CD4-positive, alpha-beta T cell treated with Interleukin-4 for 1 hour (primary cell): ENCODE measurements around the gene FXYD4.

Experiments used
- DNase-seq, 2 donors: peaks; one replicate each; pipeline ENCODE4 v3.0.0-alpha.2; 2020 to 2022

FXYD4 gene

DNA sequence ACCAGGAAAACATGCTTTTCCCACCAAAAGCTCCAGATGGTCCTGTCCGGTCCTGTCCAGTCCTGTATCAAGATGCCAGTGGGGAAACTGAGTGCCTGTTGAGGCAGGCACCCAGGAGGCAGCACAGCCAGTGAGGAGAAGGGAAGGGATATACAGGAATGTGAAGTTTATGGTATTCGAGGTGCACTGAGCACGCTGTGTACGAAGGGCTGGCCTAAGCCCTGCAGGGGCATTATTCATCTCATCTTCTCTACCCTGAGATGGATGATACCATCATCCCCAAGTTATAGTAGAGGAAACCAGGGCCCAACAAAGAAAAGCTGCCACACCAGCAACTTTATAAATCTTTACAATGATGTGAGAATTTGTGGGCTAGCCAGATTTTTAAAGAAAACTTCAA, 23.4 kb upstream of the FXYD4 start:
- no peak for DNase-seq

DNA sequence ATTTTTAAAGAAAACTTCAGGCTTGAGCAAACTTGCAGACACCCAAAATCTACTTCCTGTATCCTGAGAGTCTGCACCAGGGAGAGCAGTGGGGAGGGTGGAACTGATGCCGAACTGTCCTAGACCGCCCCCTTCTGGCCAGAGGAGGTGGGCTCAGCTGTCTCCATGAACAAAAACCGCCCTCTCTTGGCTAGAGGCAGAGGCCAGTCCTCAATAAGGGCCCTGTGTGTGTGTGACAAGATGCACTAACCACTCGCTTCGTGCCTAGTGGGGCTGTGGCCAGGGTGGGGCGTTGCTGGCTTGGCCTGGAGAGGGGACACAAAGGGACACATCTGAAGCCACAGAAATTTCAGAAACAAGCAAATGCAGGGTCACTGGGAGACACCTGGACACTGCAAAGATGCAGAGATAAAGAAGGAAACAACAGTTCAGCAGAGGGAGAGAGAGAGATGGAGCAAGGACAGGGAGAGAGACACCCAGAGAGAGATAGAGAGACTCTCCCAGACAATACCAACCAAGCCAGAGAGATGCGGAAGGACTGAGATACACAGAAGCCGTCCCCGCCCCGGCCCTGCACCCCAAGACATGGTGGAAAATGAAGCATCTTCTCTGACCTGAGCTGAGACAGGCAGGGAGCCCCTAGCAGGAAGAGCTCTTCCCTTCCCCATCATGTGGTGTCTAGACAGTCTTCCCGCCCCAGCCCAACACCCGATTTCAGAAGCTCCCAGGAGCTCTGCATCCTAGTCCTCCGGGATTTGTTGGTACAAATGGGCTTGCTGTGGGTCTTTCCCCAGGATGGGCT, 22.7 kb upstream of the FXYD4 start:
- DNase-seq = peak; percentile 88 to 89

DNA sequence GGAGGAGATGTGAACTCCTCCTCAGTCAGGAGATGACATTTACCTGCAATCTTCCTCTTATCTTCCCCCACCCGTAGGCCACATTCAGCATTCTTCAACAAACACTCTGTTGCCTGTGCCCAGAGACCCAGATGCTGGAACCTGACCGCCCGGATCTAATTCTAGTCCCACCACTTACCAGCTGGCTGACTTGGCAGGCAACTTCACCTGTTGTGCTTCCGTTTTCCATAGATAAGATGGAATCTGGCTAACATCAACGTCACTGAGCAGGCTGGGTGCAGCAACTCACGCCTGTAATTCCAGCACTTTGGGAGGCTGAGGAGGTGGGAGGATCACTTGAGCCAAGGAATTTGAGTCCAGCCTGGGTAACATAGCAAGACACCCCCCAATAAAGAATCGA, 21.3 kb upstream of the FXYD4 start:
- DNase-seq = no peak

DNA sequence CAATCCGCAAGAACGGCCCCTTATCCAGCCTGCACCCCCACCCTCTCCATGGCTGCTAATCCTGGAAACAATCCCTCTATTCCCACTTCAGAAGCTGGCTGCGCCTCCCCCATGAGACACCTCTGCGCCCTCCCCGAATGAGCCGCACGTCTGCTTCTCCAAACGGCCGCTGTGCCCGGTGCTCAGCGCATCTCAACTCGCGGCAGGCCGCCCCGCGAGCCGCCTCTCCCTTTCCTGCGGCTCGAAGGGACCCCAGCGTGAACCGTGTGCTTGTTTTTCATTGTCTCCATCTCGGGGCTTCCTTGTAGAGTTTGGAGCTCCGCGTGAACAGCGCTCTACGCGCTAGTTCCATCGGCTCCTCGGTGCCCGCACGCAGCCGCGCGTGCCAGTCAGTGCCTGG, 20.8 kb upstream of the FXYD4 start:
- no peak for DNase-seq

DNA sequence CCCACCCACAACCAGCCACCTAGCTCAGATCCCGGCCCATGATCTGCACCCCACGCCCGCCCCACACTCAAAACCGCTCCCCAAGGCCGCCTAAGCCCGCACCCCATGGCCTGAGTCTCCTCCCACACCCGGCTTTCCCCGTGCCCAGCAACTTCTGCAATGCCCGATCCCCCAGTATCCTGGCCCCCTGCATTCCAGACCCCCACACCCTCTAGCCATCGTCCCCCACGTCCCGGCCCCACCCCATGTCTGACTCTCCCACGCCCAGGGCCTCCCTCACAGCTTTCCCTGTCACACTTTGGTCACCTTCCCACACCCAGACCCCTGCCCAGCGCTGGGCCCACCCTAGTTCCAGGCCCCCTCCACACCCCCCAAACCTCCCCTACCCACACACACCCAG, 20.1 kb upstream of the FXYD4 start:
- no peak for DNase-seq

DNA sequence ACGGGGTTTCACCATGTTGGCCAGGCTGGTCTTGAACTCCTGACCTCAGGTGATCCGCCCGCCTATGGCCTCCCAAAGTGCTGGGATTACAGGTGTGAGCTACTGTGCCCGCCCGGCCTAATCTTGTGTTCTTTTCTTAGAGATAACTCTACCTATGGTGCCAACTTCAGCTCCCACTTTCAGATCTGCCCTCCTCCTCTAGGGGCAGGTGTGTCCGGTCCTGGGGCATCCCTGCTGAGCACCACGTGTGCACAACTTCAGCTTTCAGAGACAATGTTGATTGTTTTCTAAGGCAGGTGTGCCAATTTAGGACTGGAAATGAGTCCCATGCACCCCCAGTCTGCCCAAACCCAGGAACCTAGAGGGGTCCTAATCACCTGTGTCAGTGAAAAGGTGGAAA, 18.5 kb upstream of the FXYD4 start:
- DNase-seq = no peak

DNA sequence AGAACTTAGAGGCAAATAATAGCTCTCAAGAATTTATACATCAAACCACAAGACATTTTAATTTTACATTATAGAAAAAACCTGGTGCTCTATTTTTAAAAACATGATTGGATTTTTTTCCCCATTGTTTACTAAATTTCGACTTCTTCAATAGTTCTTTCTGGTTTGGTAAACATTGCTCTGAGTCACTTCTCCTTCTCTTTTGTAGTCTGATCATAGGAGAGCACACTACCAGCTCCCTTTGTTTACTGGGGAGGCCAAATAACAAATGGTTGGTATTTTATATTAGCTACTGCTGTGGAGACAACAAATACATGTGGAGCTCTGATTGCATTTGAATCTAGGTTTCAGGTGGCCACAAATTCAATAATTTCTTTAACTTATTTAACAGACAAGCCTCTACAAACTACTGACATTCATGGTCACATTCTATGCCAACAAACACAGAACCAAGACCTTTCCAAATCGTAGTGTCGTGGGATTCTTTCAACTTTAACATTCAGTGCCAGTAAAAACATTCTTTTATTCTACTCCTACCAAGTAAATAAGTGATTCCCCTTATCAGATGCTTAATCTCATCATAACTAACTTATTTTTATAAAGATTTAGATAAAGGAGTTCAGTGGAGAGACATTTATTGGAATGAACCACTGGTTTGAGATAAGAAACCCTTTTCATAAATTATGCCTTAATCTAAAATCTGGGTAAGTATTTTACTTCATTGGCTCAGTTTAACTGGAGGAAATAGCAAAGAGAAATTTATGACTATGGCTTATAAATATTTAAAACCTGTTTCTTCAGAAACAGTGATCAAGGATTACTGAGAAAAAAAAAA, 17.7 kb upstream of the FXYD4 start:
- DNase-seq = no peak

DNA sequence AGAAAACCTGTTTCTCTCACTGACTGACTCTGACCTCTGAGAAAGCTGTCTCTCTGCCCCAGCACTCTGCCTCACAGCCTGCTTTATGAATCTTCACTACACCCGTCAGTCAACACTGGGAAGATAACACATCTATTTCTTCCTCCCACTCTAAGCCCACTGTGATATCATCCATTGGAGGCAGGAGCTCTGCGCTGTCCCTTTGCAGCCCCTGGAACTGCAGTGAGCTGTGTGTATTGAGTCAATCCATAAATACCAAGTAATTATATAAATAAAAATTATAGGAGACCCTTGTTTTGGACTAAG, 17.2 kb upstream of the FXYD4 start:
- DNase-seq = no peak

DNA sequence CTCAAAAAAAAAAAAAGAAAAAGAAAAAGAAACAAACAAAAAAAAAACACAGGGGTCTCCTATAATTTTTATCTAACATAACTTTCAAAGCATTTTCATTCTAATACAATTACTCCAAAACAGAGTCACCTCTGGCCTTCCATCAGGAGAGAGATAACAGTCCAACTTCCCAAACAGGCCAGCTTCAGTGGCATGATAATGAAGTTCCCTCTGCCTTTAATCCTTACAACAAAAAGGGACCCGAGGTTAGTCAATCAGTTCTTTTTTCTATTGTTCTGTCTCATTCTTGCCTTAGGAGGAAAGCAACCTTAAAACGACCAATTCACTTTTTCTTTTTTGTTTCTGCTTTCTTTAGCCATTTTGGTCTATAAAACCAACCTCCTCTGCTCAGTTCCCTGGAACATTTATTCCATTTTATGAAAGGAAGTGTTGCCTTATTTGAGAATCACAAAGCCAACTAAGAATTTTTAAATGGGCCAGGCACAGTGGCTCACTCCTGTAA, 16.5 kb upstream of the FXYD4 start:
- DNase-seq = no peak

DNA sequence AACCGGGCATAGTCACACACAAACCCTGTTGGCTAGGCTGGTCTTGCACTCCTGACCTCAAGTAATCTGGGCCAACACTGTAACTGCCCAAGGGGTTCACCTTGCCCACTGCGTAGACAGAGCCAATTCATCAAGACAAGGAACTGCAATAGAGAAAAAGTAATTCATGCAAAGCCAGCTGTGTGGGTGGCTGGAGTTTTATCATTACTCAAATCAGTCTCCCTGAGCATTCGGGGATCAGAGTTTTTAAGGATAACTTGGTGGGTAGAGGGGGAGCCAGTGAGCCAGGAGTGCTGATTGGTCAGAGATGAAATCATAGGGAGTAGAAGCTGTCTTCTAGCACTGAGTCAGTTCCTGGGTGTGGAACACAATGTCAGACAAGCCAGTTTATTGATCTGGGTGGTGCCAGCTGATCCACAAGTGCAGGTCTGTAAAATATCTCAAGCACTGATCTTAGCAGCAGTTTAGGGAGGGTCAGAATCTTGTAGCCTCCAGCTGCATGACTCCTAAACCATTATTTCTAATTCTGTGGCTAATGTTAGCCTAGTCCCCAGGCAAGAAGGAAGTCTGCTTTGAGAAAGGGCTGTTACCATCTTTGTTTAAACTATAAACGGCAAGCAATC, 15.6 kb upstream of the FXYD4 start:
- no peak for DNase-seq

DNA sequence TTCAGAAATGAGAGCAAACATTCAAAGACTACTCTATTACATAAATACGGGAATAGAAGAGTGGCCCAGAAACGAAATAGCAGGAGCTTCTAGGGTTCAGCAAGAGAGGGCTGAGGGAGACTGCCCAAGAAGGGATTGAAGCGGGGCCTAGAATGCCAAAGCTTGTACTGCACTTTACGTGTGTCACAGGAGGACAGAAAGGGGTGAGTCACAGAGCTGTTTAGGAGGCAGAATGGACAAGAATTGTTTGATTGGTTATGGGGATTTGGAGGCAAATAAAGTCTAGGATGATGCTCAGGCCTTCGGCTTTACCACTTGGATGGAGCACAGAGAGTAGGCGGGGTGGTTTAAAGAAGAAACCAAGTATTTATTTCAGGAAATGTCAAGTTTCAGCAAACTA, 11.3 kb upstream of the FXYD4 start:
- DNase-seq = no peak

DNA sequence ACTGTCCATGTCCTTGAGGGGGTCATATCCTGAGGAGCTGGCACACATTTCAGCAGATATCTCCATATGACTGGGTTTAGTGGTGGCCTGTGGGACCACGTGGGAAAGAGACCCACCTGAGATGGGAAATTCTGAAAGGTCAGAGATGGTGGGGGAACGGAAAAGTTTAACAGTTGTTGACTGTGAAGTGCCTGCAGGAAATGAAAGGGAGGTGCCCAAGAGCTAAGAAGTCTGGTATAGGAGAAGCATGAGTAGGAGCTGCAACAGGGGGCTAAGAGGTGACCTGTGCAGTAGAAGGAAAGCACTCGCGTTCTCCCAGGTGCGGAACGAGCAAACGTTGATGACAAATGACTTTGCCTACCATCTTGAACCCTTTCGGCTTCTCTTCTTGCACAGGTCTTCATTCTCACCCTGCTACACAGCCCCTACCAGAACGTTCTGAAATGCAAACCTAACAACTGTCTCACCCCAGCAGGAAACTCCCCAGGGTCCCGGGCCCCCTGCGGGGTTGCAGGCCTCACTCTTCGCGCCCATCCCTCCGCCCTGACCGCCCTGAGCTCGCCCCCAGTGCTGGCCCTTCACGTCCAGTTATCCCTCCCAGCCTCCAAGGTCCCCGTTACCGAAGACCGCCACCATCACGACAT, 9.8 kb upstream of the FXYD4 start:
- peak in 1 of 2 donors; percentile 28 for DNase-seq

DNA sequence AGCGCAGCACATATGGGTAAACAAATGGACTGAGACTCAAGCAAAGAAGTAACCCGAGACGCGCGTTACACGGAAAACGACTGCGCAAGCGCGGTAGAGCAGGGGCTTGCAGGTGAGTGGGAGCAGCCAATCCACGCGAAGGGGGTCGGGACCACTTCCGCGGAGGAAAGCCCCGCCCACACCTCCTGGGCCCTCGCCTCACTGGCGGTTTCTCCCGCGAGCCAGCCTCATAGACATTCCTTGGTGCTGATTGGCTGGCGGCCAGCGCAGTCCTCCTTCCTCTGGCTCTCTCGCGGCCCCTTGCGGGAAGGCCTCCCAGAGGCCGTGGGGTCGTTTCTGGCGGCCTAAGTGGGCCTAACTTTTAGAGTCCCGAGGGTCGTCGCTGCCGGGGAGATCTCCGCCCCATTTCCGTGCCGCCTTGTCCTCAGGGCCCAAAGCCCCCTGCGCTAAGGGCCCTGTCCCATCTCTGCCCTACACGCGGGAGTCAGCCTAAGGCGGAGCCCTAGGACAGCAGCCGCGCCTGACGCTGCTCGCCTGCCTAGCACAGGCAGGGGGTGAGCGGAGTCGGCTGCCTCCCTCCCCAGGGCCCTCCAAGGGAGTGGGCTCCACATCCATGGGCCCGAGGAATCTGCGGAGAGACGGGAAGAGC, 9.1 kb upstream of the FXYD4 start:
- peak; percentile 98 to 99 for DNase-seq

DNA sequence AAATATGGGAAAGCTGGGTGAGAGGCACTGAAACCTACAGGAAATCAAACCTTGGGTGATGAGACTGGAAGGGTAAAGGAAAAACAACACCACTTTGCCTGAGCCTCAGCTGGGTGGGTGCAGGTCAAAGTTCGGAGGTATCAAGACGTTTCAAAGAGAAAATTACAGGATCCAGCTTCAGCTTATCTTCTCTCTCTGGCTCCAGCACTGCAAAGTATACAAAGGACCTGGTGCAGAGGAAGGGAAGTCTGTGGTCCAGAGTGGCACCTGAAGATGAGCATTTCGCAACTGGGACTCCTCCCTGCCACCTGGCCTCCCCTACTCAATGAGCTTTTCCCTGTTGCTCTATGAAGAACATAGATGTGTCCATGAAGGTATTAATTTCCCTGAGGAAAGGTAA, 6.4 kb upstream of the FXYD4 start:
- DNase-seq = no peak

DNA sequence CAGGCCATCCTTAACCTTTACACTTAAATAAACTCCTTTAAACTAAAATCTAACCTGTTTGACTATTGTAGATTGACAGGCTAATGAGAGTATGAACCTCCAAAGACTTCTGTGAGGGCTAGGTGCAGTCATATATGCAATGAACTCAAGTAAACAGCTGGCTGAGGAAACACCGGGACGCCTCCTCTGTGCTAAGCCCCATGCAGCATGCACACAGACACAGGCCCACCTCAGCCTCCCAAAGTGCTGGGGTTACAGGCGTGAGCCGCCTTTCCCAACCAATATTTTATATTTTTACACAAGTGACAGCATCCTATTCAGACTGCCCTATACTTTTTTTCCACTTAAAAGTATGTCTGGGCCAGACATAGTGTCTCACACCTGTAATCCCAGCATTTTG, 1.5 kb upstream of the FXYD4 start:
- no peak for DNase-seq

DNA sequence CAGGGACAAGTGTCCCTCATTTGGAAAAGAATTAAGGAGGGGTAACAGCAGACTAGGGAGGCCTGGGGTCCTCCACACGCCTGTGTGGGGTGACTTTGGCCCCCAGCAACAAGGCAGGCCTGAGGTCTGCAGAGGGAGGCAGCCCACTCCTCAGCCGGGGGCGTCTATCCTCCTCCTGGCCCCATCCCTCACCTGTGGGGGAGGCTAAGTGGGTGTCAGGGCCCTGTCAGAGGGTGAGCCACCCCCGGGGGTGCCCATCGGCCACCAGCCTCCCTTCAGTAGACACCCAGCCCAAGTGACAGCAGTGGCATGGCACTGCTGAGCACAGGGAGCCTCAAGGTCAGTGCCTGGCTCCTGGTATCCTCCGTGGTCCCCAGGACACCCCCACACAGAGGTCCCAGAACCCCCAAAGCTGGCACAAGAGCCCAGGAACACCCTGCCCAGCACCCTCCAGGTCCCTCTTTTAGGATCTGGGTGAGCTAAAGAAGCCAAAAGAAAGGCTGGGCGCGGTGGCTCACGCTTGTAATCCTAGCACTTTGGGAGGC, 693 bp upstream of the FXYD4 start:
- DNase-seq = no peak

DNA sequence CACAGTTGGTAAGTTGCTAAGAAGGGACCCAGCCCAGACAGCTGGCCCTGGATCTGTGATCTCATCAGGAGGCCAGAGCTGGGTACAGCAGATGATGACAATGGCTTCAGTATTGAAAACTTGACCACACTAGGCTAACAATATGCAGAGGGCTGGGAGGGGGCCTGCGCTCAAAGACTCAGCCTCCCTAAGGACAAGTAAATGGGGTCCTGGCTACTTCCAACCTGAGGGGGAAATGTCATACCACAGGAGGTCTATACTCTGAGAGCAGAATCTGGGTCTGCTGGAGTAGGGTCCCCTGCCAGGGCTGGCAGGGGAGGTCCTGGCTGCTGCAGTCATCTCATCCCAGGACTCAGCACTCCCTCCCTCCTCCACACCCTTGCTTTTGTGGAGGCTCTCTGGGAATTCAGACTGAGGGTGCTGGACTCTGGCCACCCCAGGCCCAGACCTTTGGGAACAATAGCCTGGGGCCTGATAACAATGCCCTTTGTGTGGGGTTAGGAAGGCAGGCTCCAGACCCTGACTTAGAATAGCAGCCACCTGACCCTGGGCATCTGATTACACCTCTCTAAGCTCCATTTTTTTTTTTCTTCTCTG, 1.4 kb downstream of the FXYD4 start:
- DNase-seq = no peak

DNA sequence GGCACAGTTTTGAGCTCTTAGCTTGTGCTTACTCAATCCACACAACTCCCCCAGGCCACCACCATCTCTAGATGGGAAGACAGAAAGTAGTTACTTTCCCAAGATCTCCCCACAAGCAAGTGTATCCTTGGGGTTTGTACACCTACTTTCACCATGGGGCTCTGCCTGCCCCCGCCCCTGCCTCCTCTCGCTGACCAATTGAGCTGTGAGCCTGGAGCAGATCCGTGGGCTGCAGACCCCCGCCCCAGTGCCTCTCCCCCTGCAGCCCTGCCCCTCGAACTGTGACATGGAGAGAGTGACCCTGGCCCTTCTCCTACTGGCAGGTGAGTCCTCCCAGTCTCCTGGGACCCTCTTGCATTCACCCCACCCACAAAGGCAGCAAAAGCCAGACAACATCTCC, 2.0 kb downstream of the FXYD4 start:
- DNase-seq = no peak

DNA sequence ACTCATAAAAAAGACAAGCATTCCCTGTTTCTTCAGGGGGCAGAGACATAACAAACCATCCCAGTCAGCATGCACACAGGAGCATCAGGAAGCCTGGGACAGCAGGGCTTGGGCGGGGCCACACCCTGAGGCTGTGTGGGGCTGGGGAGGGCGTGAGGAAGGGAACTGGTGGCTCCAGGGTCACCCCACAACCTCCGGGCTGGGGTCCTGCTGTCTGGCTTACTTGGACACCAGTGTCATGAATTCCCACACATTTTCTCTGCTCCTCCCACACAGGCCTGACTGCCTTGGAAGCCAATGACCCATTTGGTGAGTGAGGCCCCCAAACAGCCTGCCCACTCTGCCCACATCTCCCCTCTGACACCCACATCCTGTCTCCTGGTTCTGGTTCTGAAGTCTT, 2.8 kb downstream of the FXYD4 start:
- DNase-seq = no peak

DNA sequence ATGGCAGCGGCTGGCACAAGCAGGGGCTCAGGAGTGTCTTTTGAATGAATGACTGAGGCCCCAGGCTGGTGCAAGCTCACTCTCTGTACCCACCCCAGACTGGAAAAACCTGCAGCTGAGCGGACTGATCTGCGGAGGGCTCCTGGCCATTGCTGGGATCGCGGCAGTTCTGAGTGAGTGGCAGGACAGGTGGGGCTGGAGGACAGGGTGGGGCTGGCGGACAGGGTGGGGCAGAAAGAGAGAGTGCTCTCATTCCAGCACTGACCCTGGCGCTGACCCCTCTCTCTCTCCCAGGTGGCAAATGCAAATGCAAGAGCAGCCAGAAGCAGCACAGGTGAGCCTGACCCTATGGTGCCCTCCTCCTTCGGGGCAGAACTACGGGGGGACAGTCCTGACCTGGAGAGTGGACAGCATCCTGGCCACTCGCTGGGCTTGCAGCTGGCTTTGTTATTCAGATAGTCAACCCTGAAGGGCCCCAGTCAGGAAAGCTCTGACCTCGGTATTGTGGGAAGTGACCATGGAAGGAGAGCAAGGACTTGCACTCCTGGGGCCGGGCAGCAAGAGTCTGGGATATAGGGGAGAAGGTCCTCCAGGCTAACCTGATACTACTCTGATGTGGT, 4.1 kb downstream of the FXYD4 start:
- DNase-seq = no peak

DNA sequence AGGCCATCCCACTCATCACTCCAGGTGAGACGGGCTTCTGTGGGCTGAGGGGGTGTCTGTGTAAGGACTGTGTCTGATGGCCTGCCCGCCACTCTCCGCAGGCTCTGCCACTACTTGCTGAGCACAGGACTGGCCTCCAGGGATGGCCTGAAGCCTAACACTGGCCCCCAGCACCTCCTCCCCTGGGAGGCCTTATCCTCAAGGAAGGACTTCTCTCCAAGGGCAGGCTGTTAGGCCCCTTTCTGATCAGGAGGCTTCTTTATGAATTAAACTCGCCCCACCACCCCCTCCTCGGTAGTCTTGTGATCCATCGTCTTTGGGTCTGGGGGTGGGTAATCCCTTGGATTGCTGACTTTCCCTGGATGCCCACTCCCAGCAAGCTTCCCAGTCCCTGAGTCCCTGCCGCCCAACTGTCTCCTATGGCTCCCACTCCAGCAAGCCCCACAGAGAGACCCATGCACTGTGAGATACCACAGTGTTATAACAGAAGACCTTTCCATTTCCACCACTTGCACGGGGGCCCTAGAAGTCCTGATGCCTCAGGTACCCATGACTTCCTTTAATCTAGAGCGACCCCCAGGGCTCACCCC, 4.7 kb downstream of the FXYD4 start:
- DNase-seq = no peak
